Neural progenitor cell (in vitro differentiated cells): ENCODE measurements around the gene MIER2. TPM values are rescaled to one million over a fixed set of nuclear protein-coding genes. Genes with fewer than 3 reads are reported as not detected.

Experiments used
- DNase-seq: peaks from one replicate; pipeline ENCODE4 v3.0.0-alpha.2; 2016; ENCODE audit warnings: low spot score
- H2AFZ ChIP-seq: fragments of 200-600 bp; sonication (generic); replicated peaks from 2 replicates; pipeline ENCODE4 v1.6.1; 2016; ENCODE audit warnings: antibody characterized with exemption
- H3F3A ChIP-seq: fragments of 200-600 bp; sonication (generic); 2 replicates; pipeline ENCODE4 v1.6.1; 2016; ENCODE audit warnings: antibody characterized with exemption, low read depth
- H3K27ac ChIP-seq: fragments of 200-600 bp; sonication (generic); 2 replicates; pipeline ENCODE4 v1.5.1; 2016; ENCODE audit warnings: mild to moderate bottlenecking
- H3K27me3 ChIP-seq: fragments of 200-600 bp; sonication (generic); 2 replicates; pipeline ENCODE4 v1.6.1; 2016; ENCODE audit warnings: mild to moderate bottlenecking, moderate library complexity
- H3K36me3 ChIP-seq: fragments of 200-600 bp; sonication (generic); 2 replicates; pipeline ENCODE4 v1.5.1; 2016
- H3K4me1 ChIP-seq: fragments of 200-600 bp; sonication (generic); 2 replicates; pipeline ENCODE4 v1.6.1; 2016; ENCODE audit warnings: mixed run types
- H3K4me2 ChIP-seq: fragments of 200-600 bp; sonication (generic); 2 replicates; pipeline ENCODE4 v1.6.1; 2016
- H3K4me3 ChIP-seq: fragments of 200-600 bp; sonication (generic); 2 replicates; pipeline ENCODE4 v1.5.1; 2016
- H3K79me2 ChIP-seq: fragments of 200-600 bp; sonication (generic); 2 replicates; pipeline ENCODE4 v1.6.1; 2016; ENCODE audit warnings: low read depth
- H3K9ac ChIP-seq: fragments of 200-600 bp; sonication (generic); 2 replicates; pipeline ENCODE4 v1.6.1; 2016
- H3K9me3 ChIP-seq: fragments of 200-600 bp; sonication (generic); 2 replicates; pipeline ENCODE4 v1.5.1; 2016; ENCODE audit warnings: low read depth
- H4K20me1 ChIP-seq: fragments of 200-600 bp; sonication (generic); 2 replicates; pipeline ENCODE4 v1.6.1; 2016; ENCODE audit warnings: low read depth
- H3K27ac Mint-ChIP-seq: 3 replicates; pipeline ENCODE4 v1.8.0; 2021; ENCODE audit warnings: mixed read lengths
- H3K27me3 Mint-ChIP-seq: 2 replicates; pipeline ENCODE4 v1.8.0; 2022; ENCODE audit warnings: low read depth, mild to moderate bottlenecking, inconsistent platforms, moderate library complexity, mixed read lengths; ENCODE audit not compliant: insufficient read depth
- H3K36me3 Mint-ChIP-seq: 3 replicates; pipeline ENCODE4 v1.8.0; 2021; ENCODE audit warnings: mixed read lengths
- H3K4me1 Mint-ChIP-seq: 3 replicates; pipeline ENCODE4 v1.8.0; 2021; ENCODE audit warnings: mixed read lengths
- H3K4me3 Mint-ChIP-seq: 3 replicates; pipeline ENCODE4 v1.8.0; 2021; ENCODE audit warnings: mild to moderate bottlenecking, moderate library complexity, mixed read lengths
- H3K9me3 Mint-ChIP-seq: 3 replicates; pipeline ENCODE4 v1.8.0; 2020; ENCODE audit warnings: mixed read lengths
- CTCF ChIP-seq: fragments of 200-600 bp; sonication (generic); IDR thresholded peaks from 2 replicates; pipeline ENCODE4 v1.5.1; 2017; ENCODE audit warnings: antibody characterized with exemption, mild to moderate bottlenecking
- EZH2 ChIP-seq: fragments of 200-600 bp; sonication (generic); IDR thresholded peaks from 2 replicates; pipeline ENCODE4 v1.6.1; 2017; ENCODE audit warnings: antibody characterized with exemption, mild to moderate bottlenecking, moderate library complexity
- EZH2phosphoT487 ChIP-seq: fragments of 200-600 bp; sonication (generic); IDR thresholded peaks from 2 replicates; pipeline ENCODE4 v1.6.1; 2017; ENCODE audit warnings: antibody characterized with exemption
- total RNA-seq: library from RNA; depleted of rRNA; stranded (reverse); fragments of >200 nt; gene quantifications from 2 replicates; pipeline ENCODE4 v1.2.3, GENCODE V29; 2015; ENCODE audit warnings: low replicate concordance

MIER2 gene
- total RNA-seq, 1 donor from 2014 or later: 12.9 TPM

- Mint-ChIP-seq H3K27me3 (peaks cover 20% of the 10 kb centered on the region), H3K4me3 (no peak overlapping the region), H3K9me3 (no peaks in the 10 kb centered on the region), H3K4me1 (peaks cover 18% of the 10 kb centered on the region), H3K27ac (peak overlapping the region; percentile 0), H3K36me3 (peaks cover under 1% of the 10 kb centered on the region)
- no peaks in the 10 kb centered on the region for H3K36me3 ChIP-seq
- H3K27ac ChIP-seq: no peak overlapping the region
- H3K9me3 ChIP-seq: no peaks in the 10 kb centered on the region
- H2AFZ ChIP-seq: no peak overlapping the region
- H3K27me3 ChIP-seq: peaks cover 35% of the 10 kb centered on the region
- no peak overlapping the region for H3K9ac ChIP-seq
- TF ChIP-seq EZH2phosphoT487: no peak
- TF ChIP-seq CTCF: no peak
- no peak for TF ChIP-seq EZH2
- H3K4me1 ChIP-seq: peaks cover 7% of the 10 kb centered on the region
- peaks cover 5% of the 10 kb centered on the region for H3F3A ChIP-seq
- DNase-seq: no peak
- H3K4me2 ChIP-seq: no peak overlapping the region
- H4K20me1 ChIP-seq: peaks cover 20% of the 10 kb centered on the region
- H3K79me2 ChIP-seq: no peaks in the 10 kb centered on the region
- H3K4me3 ChIP-seq: no peak overlapping the region
Observed at GRCh38 chr19:296476-297225, 47.9 kb downstream of the MIER2 start.

- Mint-ChIP-seq H3K27ac (peak overlapping the region; percentile 0), H3K36me3 (no peaks in the 10 kb centered on the region), H3K4me1 (peaks cover 18% of the 10 kb centered on the region), H3K4me3 (peak overlapping the region; percentile 35), H3K27me3 (peaks cover 20% of the 10 kb centered on the region), H3K9me3 (no peaks in the 10 kb centered on the region)
- no peaks in the 10 kb centered on the region for H3K79me2 ChIP-seq
- H3K4me1 ChIP-seq: peaks cover 9% of the 10 kb centered on the region
- H3K4me2 ChIP-seq: no peak overlapping the region
- H3F3A ChIP-seq: no peaks in the 10 kb centered on the region
- no peak overlapping the region for H3K27ac ChIP-seq
- DNase-seq: no peak
- H3K9me3 ChIP-seq: no peaks in the 10 kb centered on the region
- H3K36me3 ChIP-seq: no peaks in the 10 kb centered on the region
- peaks cover 15% of the 10 kb centered on the region for H4K20me1 ChIP-seq
- no peak overlapping the region for H2AFZ ChIP-seq
- H3K27me3 ChIP-seq: peaks cover 42% of the 10 kb centered on the region
- no peak overlapping the region for H3K4me3 ChIP-seq
- TF ChIP-seq EZH2 (no peak), EZH2phosphoT487 (no peak), CTCF (no peak)
- H3K9ac ChIP-seq: no peak overlapping the region
Observed at GRCh38 chr19:295687-296370, 48.8 kb downstream of the MIER2 start.

GRCh38 chr19:294946-295686 is 49.5 kb downstream of the MIER2 start:
- Mint-ChIP-seq H3K4me3 (no peak overlapping the region), H3K36me3 (no peaks in the 10 kb centered on the region), H3K27ac (no peak overlapping the region), H3K9me3 (no peaks in the 10 kb centered on the region), H3K4me1 (peaks cover 20% of the 10 kb centered on the region), H3K27me3 (peaks cover 23% of the 10 kb centered on the region)
- DNase-seq: peak; percentile 80
- peak overlapping the region; percentile 75 for H3K4me2 ChIP-seq
- H3K4me1 ChIP-seq: peaks cover 17% of the 10 kb centered on the region
- H3K9ac ChIP-seq: no peak overlapping the region
- peak overlapping the region; percentile 50 for H2AFZ ChIP-seq
- no peak overlapping the region for H3K27ac ChIP-seq
- peaks cover 49% of the 10 kb centered on the region for H3K27me3 ChIP-seq
- H3K4me3 ChIP-seq: peak overlapping the region; percentile 46
- TF ChIP-seq CTCF (peak; percentile 86), EZH2 (no peak)
- no peaks in the 10 kb centered on the region for H3K36me3 ChIP-seq
- H3K9me3 ChIP-seq: no peaks in the 10 kb centered on the region
- H3K79me2 ChIP-seq: no peaks in the 10 kb centered on the region
- H4K20me1 ChIP-seq: peaks cover 21% of the 10 kb centered on the region
- peaks cover 6% of the 10 kb centered on the region for H3F3A ChIP-seq
